Ishikawa (cell line): ENCODE data around the gene MLANA.

Experiments used
- CEBPB ChIP-seq: IDR thresholded peaks from 2 replicates; pipeline ENCODE4 v1.6.1; 2012
- EGR1 ChIP-seq: IDR thresholded peaks from 2 replicates; pipeline ENCODE4 v1.6.1; 2012

DNA sequence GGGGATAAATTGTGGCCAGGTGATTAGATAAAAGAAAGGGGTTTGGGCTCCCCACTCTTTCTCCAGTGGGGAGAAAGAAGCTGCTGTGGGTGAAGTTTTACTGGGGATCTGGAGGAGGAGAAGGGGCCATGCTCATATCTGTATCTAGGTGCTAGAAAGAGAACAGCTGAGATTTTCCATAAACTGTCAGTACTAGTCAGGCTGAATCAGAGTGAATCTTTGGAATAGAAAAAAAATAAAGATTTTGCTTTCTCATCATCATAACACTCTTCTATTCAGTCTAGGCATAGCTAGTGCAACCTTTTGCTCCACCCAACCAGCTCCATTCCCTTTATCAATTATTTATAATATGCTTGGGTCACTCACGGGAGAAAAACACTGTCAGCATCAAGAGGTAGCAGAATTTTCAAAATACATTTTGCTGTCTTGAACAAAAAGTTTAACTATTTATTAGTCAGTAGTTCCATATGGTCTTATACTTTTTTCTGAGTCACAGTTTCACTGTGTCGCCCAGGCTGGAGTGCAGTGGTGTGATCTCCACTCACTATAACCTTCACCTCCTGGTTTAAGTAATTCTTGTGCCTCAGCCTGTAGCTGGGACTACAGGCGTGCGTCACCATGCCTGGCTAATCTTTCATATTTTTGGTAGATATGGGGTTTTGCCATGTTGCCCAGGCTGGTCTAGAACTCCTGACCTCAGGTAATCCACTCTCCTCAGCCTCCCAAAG, 36.5 kb upstream of the MLANA start:
- TF ChIP-seq EGR1, result no peak
- no peak for TF ChIP-seq CEBPB
